Stimulated activated CD4-positive, alpha-beta T cell treated with anti-CD3 and anti-CD28 coated beads, Interleukin-15, amount 100 ng/mL, for 1 hour (primary cell): ENCODE data around the gene HIGD1C.
"Not testable (repeated sequence)": the region's sequence is repeated elsewhere in the genome, so short reads cannot be mapped to it uniquely, and the experiment has no call there.

Experiments
- DNase-seq, 2 donors: peaks; one replicate each; pipeline ENCODE4 v3.0.0-alpha.2; 2020; ENCODE audit warnings: low read depth in 1 of 2, low spot score in 1 of 2

HIGD1C gene

GRCh38 chr12:50952510-50952909, at the start of gene HIGD1C:
TSS of gene HIGD1C (plus strand) at chr12:50952544. CDS start at chr12:50953999, 1,455 bp downstream.
- no peak for DNase-seq

- DNase-seq: not testable (repeated sequence)
These were observed 43.9 kb upstream of the HIGD1C start for GRCh38 chr12:50908479-50908878.

- not testable (repeated sequence) for DNase-seq
These were observed 40.0 kb upstream of the HIGD1C start for GRCh38 chr12:50912361-50912760.

GRCh38 chr12:50913224-50913623, 39.1 kb upstream of the HIGD1C start:
- no peak for DNase-seq

- DNase-seq: no peak
These were observed 37.4 kb upstream of the HIGD1C start for GRCh38 chr12:50914872-50915484.

GRCh38 chr12:50916292-50916691, 36.1 kb upstream of the HIGD1C start:
- no peak for DNase-seq

GRCh38 chr12:50918584-50919316, 33.6 kb upstream of the HIGD1C start:
- no peak for DNase-seq

- no peak for DNase-seq
These were observed 29.5 kb upstream of the HIGD1C start for GRCh38 chr12:50922820-50923219.

GRCh38 chr12:50923361-50924130, 28.8 kb upstream of the HIGD1C start:
- DNase-seq: no peak

- no peak for DNase-seq
These were observed 28.3 kb upstream of the HIGD1C start for GRCh38 chr12:50924131-50924438.

GRCh38 chr12:50924439-50925341, 27.7 kb upstream of the HIGD1C start:
- DNase-seq: no peak

- no peak for DNase-seq
These were observed 27.0 kb upstream of the HIGD1C start for GRCh38 chr12:50925342-50925651.

- DNase-seq: no peak
These were observed 26.4 kb upstream of the HIGD1C start for GRCh38 chr12:50925920-50926319.

GRCh38 chr12:50926415-50926814, 25.9 kb upstream of the HIGD1C start:
- no peak for DNase-seq

GRCh38 chr12:50926932-50927331, 25.4 kb upstream of the HIGD1C start:
- DNase-seq: not testable (repeated sequence)

GRCh38 chr12:50927356-50927755, 25.0 kb upstream of the HIGD1C start:
- no peak for DNase-seq

- no peak for DNase-seq
These were observed 24.5 kb upstream of the HIGD1C start for GRCh38 chr12:50927766-50928224.

- no peak for DNase-seq
These were observed 24.0 kb upstream of the HIGD1C start for GRCh38 chr12:50928392-50928791.

GRCh38 chr12:50929831-50930230, 22.5 kb upstream of the HIGD1C start:
- DNase-seq: no peak

GRCh38 chr12:50930477-50930876, 21.9 kb upstream of the HIGD1C start:
- not testable (repeated sequence) for DNase-seq

GRCh38 chr12:50932787-50933280, 19.5 kb upstream of the HIGD1C start:
- DNase-seq: no peak
